Activated effector memory CD4-positive, alpha-beta T cell treated with Interleukin-2 at 50 U/mL for 16 hours (primary cell): ENCODE measurements around the gene DEAF1.
"Not testable (repeated sequence)": the region's sequence is repeated elsewhere in the genome, so short reads cannot be mapped to it uniquely, and the experiment has no call there.

Experiments
- DNase-seq: peaks from one replicate; pipeline ENCODE4 v3.0.0-alpha.2; 2020

The DEAF1 gene

GRCh38 chr11:673866-674265 is 21.2 kb downstream of the DEAF1 start:
- no peak for DNase-seq

- no peak for DNase-seq
These were observed 29.2 kb downstream of the DEAF1 start for GRCh38 chr11:665704-666281.

- no peak for DNase-seq
These were observed 29.8 kb downstream of the DEAF1 start for GRCh38 chr11:665062-665703.

GRCh38 chr11:662689-663274 is 32.2 kb downstream of the DEAF1 start:
- DNase-seq: peak; percentile 2

DNA sequence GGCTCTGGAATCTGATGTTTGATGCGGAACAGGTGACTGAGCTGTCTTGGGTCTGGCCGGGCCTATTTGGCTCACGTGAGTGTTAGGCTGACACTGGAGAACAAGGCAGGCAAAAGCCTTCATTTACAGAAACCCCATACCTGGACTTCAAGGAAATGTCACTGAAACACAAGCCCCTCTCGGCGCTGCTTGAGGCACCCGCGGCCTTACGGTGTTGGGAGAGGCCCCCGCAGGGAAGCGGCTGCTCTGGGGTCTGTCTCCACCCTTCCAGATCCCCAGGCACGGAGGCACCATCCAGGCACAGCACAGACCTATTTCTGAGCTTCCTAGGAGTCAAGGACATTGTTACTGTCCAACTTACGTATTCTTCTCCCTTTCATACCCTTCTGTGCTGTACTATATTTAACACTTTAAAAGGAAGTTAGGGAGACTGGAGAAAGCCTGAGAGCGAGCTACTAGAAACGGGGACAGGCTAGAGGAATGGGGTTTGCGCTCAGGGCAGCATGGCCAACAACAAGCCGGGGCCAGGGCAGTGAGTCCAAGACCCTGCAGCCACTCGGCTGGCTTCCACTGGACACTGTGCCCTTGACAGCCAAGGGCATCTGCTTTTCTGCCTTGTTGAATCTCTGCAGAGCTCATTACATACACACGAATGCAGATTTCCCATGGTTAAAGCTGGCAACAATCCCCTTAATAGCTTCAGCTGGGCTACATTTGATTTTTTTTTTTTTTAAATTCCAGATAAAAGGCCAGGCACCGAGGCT is 34.2 kb downstream of the DEAF1 start:
- no peak for DNase-seq

- no peak for DNase-seq
These were observed 34.7 kb downstream of the DEAF1 start for GRCh38 chr11:660281-660680.

GRCh38 chr11:659532-660085 is 35.4 kb downstream of the DEAF1 start:
- no peak for DNase-seq

- no peak for DNase-seq
These were observed 37.3 kb downstream of the DEAF1 start for GRCh38 chr11:657691-658126.

DNA sequence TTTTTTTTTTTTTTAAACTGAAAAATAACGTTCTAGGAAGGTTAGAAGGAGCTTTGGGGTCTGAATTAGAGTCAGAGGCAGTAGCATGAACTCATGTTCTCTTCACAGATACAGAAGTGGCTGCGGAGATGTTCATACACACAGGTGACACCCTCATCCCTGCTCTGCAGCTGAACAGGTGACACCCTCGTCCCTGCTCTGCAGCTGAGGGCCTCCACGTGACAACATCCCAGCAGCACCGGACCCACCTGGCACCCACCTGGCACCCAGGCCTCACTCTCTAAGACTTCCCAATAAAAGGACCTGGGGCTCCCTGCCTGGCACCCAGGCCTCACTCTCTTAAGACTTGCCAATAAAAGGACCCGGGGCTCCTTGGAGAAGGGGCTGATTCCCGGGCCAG is 38.2 kb downstream of the DEAF1 start:
- no peak for DNase-seq

GRCh38 chr11:656426-656825 is 38.6 kb downstream of the DEAF1 start:
- DNase-seq: no peak

GRCh38 chr11:655036-655726 is 39.8 kb downstream of the DEAF1 start:
- DNase-seq: no peak

DNA sequence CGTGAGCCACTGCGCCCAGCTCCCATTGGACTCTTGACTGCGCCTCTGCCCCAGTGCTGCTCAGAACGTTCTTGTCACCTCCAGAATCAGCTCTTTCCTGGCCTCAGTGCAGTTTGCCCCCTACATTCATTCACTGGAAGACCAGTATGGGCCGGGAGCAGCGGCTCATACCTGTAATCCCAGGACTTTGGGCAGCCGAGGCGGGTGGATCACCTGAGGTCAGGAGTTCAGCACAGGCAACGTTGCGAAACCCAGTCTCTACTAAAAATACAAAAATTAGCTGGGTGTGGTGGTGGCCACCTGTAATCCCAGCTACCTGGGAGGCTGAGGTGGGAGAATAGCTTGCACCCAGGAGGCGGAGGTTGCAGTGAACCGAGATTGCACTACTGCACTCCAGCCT is 40.6 kb downstream of the DEAF1 start:
- DNase-seq: not testable (repeated sequence)

DNA sequence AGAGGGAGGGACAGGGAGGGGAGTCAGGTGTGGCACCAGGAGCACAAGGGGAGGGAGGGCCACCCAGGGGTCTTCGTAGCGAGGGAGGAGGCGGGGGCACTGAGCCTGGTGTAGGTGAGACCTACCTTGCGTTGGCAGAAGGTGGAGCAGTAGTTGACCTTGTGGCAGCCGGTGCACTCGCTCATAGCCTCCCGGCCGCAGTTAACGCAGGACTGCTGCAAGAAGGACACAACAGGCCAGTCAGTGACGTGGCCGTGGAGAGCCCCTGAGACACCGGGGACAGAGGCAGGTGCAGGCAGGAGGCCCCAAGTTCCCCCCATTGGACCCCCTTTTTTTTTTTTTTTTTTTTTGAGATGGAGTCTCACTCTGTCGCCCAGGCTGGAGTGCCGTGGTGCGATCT is 41.2 kb downstream of the DEAF1 start:
- no peak for DNase-seq

GRCh38 chr11:653136-653535 is 41.9 kb downstream of the DEAF1 start:
- not testable (repeated sequence) for DNase-seq

- DNase-seq: no peak
These were observed 44.5 kb downstream of the DEAF1 start for GRCh38 chr11:650482-650881.

DNA sequence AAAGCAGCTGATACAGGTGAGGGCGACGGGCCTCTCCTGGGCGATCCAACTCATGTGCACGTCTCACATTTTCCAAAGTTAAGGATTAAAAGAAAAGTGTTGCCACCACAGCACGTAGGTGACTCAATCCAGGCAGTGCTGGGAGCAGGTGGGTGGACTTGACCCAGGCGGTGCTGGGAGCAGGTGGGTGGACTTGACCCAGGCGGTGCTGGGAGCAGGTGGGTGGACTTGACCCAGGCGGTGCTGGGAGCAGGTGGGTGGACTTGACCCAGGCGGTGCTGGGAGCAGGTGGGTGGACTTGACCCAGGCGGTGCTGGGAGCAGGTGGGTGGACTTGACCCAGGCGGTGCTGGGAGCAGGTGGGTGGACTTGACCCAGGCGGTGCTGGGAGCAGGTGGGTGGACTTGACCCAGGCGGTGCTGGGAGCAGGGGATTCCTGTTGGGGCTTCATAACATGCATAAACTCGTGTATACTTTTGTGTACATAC is 47.3 kb downstream of the DEAF1 start:
- not testable (repeated sequence) for DNase-seq

- no peak for DNase-seq
These were observed 48.8 kb downstream of the DEAF1 start for GRCh38 chr11:646214-646613.

DNA sequence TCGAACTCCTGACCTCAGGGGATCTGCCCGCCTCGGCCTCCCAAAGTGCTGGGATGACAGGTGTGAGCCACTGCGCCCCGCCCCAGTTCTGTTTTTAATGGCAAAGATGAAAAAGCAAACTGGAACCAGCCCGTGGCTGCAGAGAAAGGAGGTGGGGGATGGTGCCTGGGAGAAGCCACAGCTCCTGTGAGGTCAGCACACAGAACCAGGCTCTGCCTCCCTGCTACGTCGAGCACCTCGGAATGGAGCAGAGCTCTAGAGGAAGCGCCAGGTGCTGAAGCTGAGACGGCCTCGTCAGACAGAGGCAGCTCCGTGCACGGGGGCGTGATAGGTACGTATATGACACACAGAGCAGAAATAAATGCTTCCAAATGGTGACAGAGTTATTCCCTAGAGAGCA is 49.5 kb downstream of the DEAF1 start:
- no peak for DNase-seq

- DNase-seq: no peak
These were observed 50.9 kb downstream of the DEAF1 start for GRCh38 chr11:643849-644738.

DNA sequence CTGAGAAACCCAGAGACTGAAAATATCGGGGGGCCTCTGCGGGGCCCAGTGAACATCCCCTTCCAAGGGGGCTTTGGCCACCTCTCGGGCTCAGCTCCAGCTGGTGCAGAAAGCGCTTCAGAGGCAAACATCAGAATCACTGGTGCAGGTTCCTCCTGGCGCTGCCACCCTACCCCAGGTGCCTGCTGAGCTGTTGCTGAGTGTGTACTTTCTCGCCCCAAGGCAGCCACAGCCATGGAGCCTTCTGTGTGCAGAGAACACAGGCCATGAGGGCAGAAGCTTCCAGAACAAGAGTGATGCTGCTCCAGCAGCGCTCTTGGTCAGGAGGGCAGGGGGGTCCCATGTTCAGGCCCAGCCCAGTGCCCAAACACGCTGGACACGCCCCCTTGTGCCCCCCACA is 51.7 kb downstream of the DEAF1 start:
- no peak for DNase-seq

- no peak for DNase-seq
These were observed 53.1 kb downstream of the DEAF1 start for GRCh38 chr11:641806-642370.
